NOMO-1 treated with dmso at 0.1 percent for 144 hours (cell line): ENCODE results near the gene NRSN2.
"Not testable (repeated sequence)": the region's sequence is repeated elsewhere in the genome, so short reads cannot be mapped to it uniquely, and the experiment has no call there.

ENCODE experiments used
- DNase-seq: peaks from one replicate; lab custom pipeline; 2025; ENCODE audit not compliant: unreplicated experiment; lab: John Stamatoyannopoulos, UW

NRSN2 gene

DNA sequence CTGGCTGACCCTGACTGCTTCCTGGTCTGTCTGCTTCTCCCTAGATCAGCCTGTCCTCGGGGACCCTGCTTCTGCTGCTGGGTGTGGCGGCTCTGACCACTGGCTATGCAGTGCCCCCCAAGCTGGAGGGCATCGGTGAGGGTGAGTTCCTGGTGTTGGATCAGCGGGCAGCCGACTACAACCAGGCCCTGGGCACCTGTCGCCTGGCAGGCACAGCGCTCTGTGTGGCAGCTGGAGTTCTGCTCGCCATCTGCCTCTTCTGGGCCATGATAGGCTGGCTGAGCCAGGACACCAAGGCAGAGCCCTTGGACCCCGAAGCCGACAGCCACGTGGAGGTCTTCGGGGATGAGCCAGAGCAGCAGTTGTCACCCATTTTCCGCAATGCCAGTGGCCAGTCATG, 6.3 kb downstream of the NRSN2 start:
- DNase-seq: no peak

DNA sequence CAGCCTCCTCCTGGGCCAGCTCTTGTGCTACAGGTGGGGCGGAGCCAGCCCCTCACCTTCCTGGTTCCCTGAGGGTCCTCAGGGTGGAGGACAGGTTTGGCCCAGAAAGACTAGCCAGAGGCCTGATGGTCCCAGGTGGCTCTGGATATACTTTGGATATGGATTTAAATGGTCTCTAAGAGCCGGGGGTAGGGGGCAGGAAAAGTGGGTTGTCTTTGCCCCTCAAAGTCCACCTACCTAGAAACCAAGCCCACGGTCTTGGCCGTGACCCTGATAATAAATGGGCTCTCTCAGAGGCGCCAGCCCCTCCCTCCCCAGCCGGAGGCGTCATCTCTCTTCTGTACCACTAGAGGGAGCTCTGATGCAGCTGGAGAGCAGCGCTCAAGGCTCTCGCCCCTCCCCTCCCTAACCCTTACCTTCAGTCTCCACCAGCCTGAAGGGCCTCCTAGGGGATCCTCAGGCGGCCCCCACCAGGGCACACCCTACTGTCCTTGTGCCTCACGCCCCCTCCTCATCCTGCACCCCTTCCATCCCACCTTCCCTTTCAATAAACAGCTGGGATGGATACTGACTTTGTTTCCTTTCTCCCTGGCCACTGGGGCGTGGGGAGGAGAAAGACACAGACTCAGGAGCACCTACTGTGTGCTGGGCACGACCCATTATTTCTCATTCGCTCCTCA, 7.5 kb downstream of the NRSN2 start:
- DNase-seq: peak; percentile 61

DNA sequence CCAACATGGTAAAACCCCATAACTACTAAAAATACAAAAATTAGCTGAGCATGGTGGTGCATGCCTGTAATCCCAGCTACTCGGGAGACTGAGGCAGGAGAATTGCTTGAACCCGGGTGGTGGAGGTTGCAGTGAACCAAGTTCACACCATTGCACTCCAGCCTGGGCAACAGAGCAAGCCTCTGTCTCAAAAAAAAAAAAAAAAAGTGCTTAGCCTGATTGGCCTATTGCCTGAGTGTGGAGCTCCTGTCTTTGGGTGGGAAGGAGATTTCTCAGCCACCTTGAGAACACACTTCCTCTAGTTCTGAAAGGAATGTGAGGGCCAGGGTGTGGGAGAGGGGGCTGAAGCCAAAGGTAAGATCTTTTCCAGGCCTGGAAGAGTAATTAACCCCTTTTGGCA, 9.2 kb downstream of the NRSN2 start:
- DNase-seq: not testable (repeated sequence)

DNA sequence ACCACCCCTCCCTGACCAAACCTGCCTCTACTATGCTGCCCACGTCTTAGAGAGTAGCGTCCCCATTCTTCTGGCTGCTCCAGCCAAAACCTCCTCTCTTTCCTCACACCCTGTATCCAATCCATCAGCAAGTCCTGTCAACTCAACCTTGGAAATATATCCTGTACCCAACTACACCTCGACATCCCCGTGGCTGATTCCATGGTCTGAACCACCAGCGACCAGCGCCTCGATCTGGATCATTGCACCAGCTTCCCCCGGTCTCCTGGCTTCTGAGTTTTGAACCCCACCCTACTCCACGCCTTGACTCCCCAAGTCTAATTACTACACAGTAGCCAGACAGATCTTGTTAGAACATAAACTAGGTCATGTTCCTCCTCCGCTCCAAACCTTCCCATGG, 9.8 kb downstream of the NRSN2 start:
- no peak for DNase-seq

DNA sequence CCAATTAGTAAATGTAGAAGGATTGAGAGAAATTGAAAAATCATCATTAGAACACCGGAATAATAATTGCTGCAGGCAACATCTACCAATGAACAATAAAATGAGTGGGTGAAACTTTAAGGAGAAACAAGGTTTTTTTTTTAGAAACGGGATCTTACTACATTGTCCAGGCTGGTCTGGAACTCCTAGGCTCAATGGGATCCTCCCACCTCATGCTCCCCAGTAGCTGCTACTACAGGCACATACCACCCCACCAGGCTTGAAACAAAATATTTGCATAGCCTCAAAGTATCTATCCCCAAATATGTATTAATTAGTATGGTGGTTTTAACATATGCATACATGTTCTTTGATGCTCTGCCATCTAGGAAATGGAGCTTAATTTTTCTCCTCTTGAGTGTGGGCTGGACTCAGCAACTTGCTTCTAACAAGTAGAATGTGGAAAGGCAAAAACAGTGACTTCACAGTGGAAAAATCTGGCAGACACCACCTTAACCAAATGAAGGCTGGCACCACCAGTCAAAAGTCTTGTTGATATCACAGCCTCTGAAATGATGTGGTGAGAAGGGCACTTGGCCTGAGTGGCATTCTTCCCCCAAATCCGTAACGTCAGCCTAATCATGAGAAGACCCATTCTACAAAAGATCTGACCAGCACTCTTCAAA, 12.1 kb downstream of the NRSN2 start:
- no peak for DNase-seq

DNA sequence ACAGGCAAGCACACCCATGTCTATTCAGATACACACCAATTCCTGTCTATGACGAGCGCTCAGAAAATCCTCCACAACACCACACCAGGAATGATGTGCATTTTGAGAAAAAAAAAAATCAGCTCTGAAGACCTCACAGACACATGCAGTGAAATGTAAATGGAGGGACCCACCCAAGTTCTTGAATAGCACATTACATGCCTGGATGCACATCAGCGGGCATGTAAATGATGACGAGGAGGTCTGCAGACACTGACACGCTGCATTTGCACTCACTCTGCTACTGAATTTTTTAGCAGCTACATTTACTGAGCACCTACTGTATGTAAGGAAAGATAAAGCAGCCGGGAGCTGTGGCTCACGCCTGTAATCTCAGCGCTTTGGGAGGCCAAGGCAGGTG, 14.7 kb downstream of the NRSN2 start:
- no peak for DNase-seq

DNA sequence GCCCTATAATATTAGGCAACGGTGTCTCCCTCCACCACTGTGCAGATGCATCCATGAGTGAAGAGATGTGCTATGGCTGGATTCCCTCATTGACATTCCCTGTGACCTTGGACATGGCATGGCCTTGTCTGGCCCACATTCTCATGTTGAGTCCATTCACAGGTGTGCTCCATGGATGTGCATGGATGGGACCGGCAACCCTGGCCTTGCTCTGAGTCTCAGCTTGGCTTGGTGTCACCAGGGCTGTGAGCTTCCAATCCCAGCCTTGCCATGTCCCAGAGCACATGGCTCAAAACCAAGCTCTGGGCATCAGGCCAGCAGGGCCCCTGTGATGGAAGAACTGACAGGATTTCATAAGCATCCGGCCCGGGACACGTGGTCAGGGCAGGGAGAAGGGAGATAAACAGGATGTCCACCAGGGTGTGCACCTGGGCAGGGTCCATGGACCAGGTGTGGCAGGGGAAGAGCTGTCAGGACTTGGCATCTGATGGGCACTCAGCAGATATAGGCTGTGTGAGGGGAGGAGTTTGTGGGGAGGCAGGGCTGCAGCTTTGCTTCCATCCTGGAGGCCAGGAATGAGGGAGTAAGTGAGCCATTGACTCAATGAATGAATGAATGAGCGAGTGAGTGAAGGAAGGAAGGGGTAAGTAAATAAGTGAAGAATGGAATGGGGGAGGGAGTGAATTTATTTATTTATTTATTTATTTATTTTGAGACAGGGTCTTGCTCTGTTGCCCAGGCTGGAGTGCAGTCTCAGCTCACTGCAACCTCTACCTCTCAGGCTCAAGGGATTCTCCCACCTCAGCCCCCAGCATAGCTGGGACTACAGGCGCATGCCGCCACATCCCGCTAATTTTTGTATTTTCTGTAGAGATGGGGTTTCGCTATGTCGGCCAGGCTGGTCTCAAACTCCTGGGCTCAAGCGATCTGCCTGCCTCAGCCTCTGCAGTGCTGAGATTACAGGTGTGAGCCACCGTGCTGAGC, 15.7 kb downstream of the NRSN2 start:
- DNase-seq: peak; percentile 57

DNA sequence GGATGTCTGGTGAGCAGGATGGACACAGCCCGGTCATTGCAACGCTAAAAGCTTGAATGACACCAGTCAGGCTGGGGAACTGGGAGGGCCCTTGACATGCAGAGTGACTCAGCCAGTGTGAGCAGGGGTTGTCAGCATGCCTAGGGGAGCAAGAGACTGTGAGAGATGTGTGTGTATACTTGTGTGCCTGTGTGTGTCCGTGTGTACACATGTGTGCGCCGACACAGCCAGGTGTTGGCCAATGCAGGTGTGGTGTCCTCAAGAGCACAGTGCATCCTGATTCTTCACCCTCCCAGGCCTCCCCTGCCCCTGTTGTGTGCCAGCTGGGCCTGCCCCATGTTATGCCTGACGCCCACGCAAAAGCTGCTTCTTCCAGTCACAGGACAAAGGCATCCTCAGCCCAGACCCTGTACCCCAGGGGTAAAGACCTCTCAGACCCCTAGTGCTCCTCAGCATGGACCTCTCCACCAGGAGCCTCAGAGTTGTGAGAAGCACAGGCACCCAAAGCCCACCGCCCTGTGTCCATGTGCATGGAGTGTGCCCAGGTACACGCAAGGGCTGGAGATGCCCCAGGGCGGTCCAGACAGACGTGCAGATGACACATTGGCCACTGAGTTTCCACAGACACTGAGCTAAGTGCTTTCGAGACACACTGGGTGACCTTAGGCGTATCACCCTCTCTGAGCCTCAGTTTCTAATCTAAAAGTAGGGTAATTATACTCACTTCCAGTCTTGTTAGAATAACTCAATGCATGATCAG, 16.6 kb downstream of the NRSN2 start:
- no peak for DNase-seq

DNA sequence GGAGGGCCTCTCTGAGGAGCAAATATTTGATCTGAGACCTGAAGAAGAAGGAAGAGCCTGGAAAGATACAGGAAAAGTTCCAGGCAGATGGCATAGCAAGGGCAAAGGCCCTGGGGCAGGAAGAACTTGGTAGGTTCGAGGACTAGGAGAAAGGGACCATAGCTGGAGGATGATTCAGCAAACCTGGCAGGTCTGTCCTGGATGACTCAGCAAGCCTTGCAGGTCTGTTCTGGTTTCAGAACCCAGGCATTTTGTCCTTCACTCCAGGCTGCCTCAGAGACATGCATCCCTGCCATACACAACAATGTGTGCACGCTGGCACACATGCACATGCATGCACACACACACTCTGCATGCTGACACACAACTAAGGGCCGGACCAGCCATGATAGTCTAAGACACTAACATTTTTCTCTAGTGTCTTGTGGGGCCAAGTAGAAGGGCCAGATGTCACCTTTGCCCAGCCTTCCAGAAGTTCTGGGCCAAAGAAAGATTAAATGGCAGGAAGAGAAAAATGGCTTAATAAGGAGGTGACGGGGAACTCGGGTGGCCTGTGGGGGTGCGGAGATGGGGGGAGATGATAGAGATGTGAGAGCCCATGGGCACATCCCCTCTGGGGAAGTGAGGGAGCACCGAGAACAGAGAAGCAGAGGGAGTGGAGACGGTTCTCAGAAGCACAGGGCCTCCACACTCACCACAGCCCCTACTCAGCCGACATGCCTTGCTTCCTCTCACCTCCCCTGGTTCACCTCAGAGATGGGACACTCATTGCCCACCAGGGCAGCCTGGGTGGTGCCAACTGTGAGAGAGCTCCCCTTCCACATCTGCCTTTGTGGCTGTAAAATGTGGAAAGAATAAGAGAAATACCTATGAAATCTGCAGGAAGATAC, 18.2 kb downstream of the NRSN2 start:
- no peak for DNase-seq

DNA sequence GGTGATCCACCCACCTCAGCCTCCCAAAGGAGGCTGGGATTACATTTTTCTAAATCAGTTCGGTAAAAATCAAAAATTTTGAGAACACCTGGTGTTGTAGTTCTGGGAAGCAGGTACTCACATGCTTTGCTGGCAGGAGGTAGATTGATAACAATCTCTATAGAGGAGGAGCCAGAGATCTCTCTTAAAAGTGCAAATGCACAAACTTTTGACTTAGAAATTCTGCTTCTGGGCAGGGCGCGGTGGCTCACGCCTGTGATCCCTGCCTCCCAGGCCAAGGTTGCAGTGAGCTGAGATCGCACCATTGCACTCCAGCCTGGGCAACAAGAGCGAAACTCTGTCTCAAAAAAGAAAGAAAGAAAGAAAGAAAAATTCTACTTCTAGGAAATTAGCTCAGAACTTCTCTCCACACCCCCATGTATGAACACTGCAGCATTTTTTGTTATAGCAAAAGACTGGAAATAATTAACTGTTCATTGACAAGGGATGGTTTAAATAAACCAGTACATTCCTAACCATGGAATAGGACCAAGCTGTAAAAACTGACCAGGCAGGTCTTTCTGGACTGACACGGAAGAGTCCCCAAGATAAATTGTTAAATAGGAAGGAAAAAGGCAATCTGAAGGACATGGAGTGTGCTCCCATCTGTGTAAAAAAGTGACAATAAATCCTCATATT, 19.3 kb downstream of the NRSN2 start:
- DNase-seq: no peak

DNA sequence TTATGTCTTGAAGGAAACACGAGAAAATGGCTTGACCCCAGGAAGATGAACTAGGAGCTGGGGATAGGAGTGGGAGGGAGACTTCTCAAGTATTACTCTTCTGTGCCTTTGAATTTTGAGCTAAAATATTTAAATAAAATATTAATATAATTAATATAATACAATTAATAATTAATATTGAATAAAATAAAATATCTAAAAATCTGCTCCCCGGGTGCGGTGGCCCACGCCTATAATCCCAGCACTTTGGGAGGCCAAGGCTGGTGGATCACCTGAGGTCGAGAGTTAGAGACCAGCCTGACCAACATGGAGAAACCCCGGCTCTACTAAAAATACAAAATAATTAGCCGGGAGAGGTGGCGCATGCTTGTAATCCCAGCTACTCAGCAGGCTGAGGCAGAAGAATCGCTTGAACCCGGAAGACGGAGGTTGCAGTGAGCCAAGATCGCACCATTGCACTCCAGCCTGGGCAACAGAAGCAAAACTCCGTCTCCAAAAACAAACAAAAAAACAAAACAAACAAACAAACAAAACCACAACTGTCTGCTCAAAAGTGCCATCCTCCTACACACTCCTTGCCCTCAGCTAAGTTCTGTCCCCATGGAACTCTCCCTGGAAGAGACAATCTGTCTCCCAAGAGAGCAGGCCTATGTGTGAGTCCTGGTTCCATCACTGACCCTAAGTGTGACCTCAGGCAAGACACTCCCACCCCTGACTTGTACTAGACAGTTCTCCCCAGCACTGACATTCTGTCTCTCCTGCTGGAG, 20.0 kb downstream of the NRSN2 start:
- no peak for DNase-seq

DNA sequence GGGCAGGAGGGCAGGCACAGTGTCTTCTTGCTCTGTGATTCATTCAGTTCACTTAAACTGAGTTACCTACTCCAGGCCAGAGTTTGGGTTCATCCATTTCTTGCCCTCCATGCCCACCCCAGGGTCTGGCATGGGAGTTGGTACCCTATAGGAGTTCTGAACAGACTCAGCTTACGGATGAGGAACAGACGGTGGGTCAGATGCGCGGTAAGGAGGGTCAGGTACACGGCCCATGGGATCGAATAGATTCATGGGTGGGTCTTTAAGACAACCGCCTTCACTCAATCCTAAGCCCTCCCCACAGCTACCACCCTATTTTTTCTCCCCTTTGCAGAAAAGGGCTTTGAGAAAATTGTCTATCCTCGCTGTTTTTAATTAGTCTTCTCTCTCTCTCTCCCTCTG, 20.6 kb downstream of the NRSN2 start:
- no peak for DNase-seq

DNA sequence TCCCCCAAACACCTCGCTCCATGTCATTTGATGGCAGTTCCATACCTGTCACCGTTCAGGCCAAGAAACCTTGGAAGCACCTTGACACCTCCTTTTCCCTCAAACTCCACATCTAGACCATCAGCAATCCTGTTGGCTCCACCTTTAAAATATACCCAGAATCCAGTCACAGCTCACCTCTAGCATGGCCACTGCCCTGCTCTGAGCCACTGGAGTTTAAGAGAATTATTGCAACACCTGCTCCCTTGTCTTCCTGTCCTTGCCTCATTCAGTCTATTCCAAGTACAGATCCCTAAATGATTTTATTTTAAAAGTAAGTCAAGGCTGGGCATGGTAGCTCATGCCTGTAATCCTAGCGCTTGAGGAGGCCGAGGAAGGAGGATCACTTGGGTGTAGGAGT, 22.0 kb downstream of the NRSN2 start:
- DNase-seq: no peak

DNA sequence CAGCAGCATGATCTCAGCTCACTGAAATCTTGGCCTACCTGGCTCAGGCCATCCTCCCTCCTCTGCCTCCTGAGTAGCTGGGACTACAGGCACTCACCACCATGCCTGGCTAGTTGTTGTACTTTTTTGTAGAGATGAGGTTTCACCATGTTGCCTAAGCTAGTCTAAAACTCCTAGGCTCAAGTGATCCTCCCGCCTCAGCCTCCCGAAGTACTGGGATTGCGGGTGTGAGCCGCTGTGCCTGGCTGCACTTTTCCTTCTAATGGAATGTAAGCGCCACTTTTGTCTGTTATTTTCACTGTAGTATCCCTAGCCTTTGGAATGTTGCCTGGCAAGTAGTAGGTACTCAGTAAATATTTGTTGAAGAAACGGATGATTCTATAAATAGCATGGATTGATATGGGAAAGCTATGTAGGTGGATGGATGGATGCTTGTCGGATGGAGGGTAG, 23.3 kb downstream of the NRSN2 start:
- no peak for DNase-seq

DNA sequence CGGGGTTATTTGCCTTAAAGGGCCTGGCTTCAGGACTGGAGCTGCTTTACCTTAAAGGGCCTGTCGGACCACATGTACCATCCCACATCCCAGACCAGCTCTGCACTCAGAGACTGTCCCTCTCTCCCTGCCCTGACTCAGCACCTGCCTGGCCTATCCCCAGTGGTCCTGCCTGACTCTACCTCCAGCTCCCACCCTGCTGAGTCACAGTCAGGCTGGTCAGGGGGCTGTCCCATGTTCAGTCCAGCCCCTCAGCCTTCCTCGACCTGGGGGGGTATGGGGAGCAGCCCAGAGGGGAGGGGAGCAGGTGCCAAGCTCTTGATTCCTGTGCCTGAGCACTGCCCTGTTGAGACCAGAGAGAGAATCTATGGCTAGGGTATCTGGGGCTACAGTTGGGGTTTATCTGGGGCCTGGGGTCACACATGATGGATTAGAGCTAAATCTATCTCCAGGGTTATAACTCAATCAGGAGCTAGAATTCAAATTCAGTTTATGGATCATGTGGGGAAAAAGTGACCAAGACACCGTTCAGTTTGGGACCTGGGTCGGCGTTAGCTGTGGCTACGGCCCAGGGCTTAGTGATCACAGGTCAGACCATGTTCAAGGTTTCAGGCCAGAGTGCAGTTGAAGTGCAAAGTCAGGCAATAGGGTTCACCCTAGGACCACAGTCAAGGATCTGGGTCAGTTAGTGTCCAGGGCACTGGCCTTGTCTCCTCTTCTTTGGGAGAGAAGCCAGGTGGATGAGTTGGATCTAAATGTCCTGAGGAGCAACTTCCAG, 24.3 kb downstream of the NRSN2 start:
- no peak for DNase-seq

DNA sequence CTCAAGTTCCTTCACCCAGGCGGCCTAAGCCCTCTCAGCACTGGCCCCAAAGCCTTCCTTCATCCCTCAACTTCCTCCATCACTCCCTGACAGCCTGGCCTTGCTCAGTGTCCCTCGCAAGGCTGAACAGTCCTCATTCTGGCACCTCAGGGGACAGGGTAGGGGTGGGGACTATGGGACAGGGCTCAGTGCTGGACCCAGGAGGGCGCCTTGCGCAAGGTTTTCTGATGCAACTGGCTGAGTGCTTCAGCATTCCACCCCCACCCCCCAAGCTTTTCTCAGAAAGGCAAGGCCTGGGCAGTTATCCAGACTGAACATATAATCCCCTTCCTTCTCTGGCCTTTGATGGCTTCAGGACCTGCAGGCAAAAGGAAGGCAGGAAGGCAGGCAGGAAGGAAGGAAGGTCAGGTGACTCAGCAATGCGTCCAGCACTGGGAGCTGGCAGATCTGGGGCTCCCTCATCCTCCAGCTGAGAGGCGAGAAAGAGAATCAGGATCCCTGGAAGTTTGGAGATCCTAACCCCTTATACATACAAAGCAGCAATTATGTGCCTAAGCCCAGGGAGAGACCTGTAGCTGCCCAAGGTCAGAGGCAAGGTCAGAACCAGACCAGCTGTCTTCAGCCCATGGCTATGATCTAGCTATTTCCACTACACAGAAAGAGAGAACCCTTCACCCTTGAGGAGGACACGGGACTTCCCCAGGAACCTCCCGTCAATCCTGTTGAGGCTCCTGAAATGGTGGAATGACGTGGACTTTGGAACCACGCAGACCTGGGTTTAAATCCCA, 25.0 kb downstream of the NRSN2 start:
- peak; percentile 41 for DNase-seq

DNA sequence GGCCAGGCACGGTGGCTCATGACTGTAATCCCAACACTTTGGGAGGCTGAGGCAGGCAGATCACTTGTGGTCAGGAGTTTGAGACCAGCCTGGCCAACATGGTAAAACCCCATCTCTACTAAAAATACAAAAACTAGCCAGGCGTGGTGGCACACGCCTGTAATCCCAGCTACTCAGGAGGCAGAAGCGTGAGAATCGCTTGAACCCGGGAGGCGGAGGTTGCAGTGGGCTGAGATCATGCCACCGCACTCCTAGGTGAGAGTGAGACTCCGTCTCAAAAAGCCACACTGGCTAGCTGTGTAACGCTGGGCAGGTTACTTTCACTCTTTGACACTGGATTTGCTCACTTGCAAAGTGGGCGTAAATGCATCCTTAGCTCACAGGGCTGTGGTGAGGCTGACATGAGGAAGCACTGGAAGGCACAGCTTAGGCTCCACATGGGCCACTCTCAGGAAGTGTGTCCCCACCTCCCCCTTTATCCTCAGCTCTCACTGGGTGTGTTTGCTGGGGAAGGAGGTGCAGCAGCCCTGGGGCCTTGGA, 25.7 kb downstream of the NRSN2 start:
- DNase-seq: not testable (repeated sequence)
